A673 (cell line): ENCODE measurements around the gene STAU1. TPM values are rescaled to one million over a fixed set of nuclear protein-coding genes. Genes with fewer than 3 reads are reported as not detected.

Source experiments
- BruUV-seq: library from RNA; stranded (reverse); fragments of 400-500 nt; replicated peaks from 2 replicates; lab custom pipeline; 2021; lab: Mats Ljungman, UMichigan
- CTCF ChIA-PET: fragments of 300-600 bp; sonication (Branson Sonifier 250); formaldehyde crosslinking; loops from one replicate; lab custom pipeline; 2022; ENCODE audit warnings: antibody characterized with exemption; lab: Charles Lee
- POLR2A ChIA-PET: fragments of 300-600 bp; sonication (Branson Sonifier 250); formaldehyde crosslinking; loops from one replicate; lab custom pipeline; 2022; ENCODE audit warnings: antibody characterized with exemption; ENCODE audit not compliant: low non-redundant PET; lab: Charles Lee
- DNase-seq: peaks from one replicate; pipeline ENCODE4 v3.0.0-alpha.2; 2015; ENCODE audit warnings: low spot score
- H3K27ac ChIP-seq: fragments of 200-600 bp; sonication (generic); 2 replicates; pipeline ENCODE4 v1.5.1; 2016; ENCODE audit warnings: mixed run types, low read depth, mild to moderate bottlenecking, mixed read lengths, antibody characterized with exemption, low read length; ENCODE audit not compliant: poor library complexity, severe bottlenecking
- H3K27me3 ChIP-seq: fragments of 200-600 bp; sonication (generic); replicated peaks from 2 replicates; pipeline ENCODE4 v1.6.1; 2017; ENCODE audit warnings: mixed run types, low read depth, mild to moderate bottlenecking, mixed read lengths, antibody characterized with exemption, low read length; ENCODE audit not compliant: insufficient read depth, poor library complexity
- H3K36me3 ChIP-seq: fragments of 200-600 bp; sonication (generic); 2 replicates; pipeline ENCODE4 v1.6.1; 2016; ENCODE audit warnings: mixed run types, mild to moderate bottlenecking, mixed read lengths, antibody characterized with exemption, low read length; ENCODE audit not compliant: insufficient read depth, poor library complexity, severe bottlenecking
- H3K4me1 ChIP-seq: fragments of 200-600 bp; sonication (generic); 2 replicates; pipeline ENCODE4 v1.6.1; 2017; ENCODE audit warnings: mixed run types, mild to moderate bottlenecking, mixed read lengths, antibody characterized with exemption, low read length; ENCODE audit not compliant: insufficient read depth, poor library complexity, severe bottlenecking
- H3K4me3 ChIP-seq: fragments of 200-600 bp; sonication (generic); 2 replicates; pipeline ENCODE4 v1.5.1; 2016; ENCODE audit warnings: low read depth, mixed run types, mild to moderate bottlenecking, mixed read lengths, low read length; ENCODE audit not compliant: poor library complexity, severe bottlenecking
- H3K9me3 ChIP-seq: fragments of 200-600 bp; sonication (generic); 2 replicates; pipeline ENCODE4 v1.6.1; 2016; ENCODE audit warnings: mixed run types, low read depth, mild to moderate bottlenecking, mixed read lengths, antibody characterized with exemption, low read length; ENCODE audit not compliant: poor library complexity, severe bottlenecking
- CTCF ChIP-seq: fragments of 300-800, 200-600 bp; sonication (generic); conservative IDR thresholded peaks from 2 replicates; pipeline ENCODE4 v1.5.1; 2017; ENCODE audit warnings: low read depth, mild to moderate bottlenecking, antibody characterized with exemption, low read length, moderate library complexity, mixed read lengths
- EZH2 ChIP-seq: fragments of 200-600 bp; sonication (generic); IDR thresholded peaks from 2 replicates; pipeline ENCODE4 v1.6.1; 2017; ENCODE audit warnings: borderline replicate concordance, low read depth, mild to moderate bottlenecking, mixed read lengths, antibody characterized with exemption, low read length; ENCODE audit not compliant: poor library complexity, severe bottlenecking
- intact Hi-C: fragments of 100-400 bp; cut with micrococcal nuclease; formaldehyde crosslinking; loops from one replicate; pipeline ENCODE4 v1.10.0; 2022; ENCODE audit not compliant: unreplicated experiment
- total RNA-seq: library from RNA; stranded (reverse); gene quantifications from 2 replicates; pipeline ENCODE4 v1.2.3, GENCODE V29; 2021

Gene STAU1
- total RNA-seq, 1 experiment from 2014 or later, result 104 TPM

GRCh38 chr20:49133571-49133970 lies 54.6 kb downstream of the STAU1 start:
- Histone ChIP-seq H3K9me3 (no peaks in the 10 kb centered on the region), H3K36me3 (peaks cover 17% of the 10 kb centered on the region), H3K4me3 (no peak overlapping the region), H3K27me3 (no peaks in the 10 kb centered on the region), H3K27ac (no peak overlapping the region), H3K4me1 (no peaks in the 10 kb centered on the region)
- TF ChIP-seq EZH2, result no peak
- no peak for TF ChIP-seq CTCF
- DNase-seq, result no peak
- POLR2A ChIA-PET, result no interaction called here
- BruUV-seq, result no TSS peak
- CTCF ChIA-PET, result interaction anchor here (0.5 to 0.6 kb wide), 2 partner anchors 53 to 513 kb away, joined by 3 to 9 read pairs; no protein-coding TSS in a partner anchor
- intact Hi-C loops, result loop anchor here (1.0 to 10.0 kb wide), 2 partner anchors 84 to 191 kb away; no protein-coding TSS in a partner anchor

GRCh38 chr20:49132995-49133478 lies 55.1 kb downstream of the STAU1 start:
- no peak for TF ChIP-seq EZH2
- peak; percentile 74 for TF ChIP-seq CTCF
- BruUV-seq, result no TSS peak
- CTCF ChIA-PET, result interaction anchor here (0.5 to 2.0 kb wide), 8 partner anchors 53 to 513 kb away, joined by 3 to 15 read pairs (median 5); partner anchors contain the start of gene DDX27
- Histone ChIP-seq H3K9me3 (no peaks in the 10 kb centered on the region), H3K27me3 (no peaks in the 10 kb centered on the region), H3K36me3 (peaks cover 17% of the 10 kb centered on the region), H3K27ac (no peak overlapping the region), H3K4me1 (no peaks in the 10 kb centered on the region), H3K4me3 (no peak overlapping the region)
- intact Hi-C loops, result loop anchor here (1.0 to 10.0 kb wide), 2 partner anchors 84 to 192 kb away; no protein-coding TSS in a partner anchor
- DNase-seq, result peak; percentile 84
- POLR2A ChIA-PET, result no interaction called here

- intact Hi-C loops, result no loop called here
- Histone ChIP-seq H3K36me3 (peaks cover 37% of the 10 kb centered on the region), H3K9me3 (no peaks in the 10 kb centered on the region), H3K4me3 (no peak overlapping the region), H3K4me1 (no peaks in the 10 kb centered on the region), H3K27me3 (no peaks in the 10 kb centered on the region), H3K27ac (no peak overlapping the region)
- POLR2A ChIA-PET, result no interaction called here
- CTCF ChIA-PET, result no interaction called here
- no TSS peak for BruUV-seq
- TF ChIP-seq EZH2, result no peak
- no peak for TF ChIP-seq CTCF
- no peak for DNase-seq
Measured at GRCh38 chr20:49123982-49124381, 64.2 kb downstream of the STAU1 start.
